Nucleus accumbens (tissue), 56 donors: ENCODE measurements around the gene KRT4.

Source experiments
- DNase-seq, 56 donors: peaks; one replicate each; lab custom pipeline; 2025; lab: John Stamatoyannopoulos, UW

KRT4 gene

DNA sequence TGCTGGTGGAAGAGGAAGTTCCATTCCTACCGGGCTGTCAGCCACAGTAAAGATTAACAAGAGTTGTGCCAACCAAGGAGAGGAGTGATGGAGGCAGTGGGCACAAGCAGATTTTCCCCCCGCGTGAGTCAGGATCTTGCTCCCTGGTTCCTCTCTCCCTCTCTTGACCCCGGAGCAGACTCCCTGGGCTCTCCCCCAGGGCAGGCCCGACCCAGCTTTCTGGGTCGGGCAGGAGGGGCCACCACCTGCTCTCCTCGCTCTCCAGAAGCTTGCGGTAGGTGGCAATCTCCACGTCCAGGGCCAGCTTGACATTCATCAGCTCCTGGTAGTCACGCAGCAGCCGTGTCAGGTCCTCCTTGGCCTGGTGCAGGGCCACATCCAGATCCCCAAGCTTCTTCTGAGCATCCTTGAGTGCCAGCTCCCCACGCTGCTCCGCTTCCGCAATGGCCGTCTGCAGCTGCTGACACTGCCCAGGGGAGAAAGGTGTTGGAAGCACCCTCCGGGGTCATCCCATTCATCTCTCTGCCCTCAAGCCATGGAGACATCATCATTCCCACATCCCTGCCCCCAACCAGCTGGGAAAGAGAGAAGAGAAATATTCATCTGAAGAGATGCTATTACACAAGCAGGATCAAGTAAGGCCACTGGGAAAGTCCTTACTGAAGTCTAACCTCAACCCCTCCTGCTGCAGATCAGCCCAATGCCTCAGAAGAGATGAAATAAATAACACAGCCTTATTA, 9.0 kb upstream of the KRT4 start:
- no peak for DNase-seq

DNA sequence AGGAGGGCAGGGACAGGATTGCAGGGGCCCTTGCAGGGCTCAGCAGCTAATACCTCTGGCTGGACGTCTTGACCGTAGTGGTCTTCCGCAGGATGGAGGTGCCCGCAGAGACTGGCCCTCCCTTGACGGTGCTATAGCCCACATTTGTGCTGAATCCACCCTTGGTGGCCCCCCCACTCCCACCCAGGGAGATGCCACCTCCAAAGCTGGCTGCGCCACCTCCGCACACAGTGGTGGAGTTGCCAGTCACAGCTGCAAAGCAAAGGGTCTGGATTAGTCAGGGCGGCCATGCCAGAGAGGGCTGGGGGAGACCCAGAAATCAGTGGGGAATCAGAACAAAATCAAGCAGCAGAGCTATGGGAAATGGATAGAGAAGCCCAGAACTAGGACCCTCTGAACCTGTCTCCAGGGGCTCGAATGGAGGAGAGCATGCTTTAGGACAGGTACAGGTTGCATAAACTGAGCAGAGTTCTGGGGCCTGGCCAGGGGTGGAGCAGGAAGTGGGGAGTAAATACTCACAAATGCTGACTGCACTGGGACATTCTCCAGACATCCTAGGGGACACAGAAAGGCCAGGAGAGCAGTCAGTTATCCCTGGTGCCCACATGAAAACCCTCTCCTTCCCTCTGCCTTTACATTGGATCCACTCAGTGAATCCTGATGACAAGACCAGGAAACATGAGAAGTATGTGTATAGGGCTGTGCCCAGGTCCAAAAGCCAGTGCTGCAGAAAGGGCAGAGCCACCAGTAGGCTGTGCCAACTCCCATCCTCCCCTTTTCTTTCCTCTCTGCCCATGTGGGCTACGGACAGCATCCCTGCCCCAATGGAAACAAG, 8.1 kb upstream of the KRT4 start:
- DNase-seq, result no peak

DNA sequence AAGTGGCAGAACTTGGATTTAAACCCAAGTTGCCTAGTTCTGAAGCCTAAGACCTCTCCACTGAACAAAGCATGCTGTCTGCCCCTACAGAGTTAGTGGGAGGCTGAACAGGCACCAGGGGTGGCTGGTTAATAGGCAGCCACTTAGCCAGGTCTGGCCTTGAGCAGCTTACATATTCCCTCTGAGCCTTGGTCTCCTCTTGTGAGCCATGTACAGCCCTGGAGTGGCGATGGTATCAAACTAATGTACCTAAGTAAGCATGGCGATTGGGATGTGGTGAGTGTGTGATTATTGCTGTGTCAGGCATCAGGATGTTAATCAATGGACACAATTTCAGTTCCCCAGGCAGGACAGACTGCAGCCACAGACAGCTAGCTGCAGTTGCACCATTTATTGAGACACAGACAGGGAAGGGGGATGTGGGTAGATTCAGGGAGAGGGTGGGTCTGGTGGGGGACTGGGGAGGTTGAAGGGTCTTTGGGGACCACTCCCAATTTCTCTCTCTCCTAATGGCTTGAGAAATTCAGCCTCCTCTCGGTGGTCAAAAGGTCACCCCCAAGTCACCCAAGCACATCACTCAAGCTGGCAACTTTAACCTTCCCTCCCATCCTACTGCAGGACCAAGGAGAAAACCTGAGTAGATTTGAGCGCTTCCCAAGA, 7.3 kb upstream of the KRT4 start:
- no peak for DNase-seq

DNA sequence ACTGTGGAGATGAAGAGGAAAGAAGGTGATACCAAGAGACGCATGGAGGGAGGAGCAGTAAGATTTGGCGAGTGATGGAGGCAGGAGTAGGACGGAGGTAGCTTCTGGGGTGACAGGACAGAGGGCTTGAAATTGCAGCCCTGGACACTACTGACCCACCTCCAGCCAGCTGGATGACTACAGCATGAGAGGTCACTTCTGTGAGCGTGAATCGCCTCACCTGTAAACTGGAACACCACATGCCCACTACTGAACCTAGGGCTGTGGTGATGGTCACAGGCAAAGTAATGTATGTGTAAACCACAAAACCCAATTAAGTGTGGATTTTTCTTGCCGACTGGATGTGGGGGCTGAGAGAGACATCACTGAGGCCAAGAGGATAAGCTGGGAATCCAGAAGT, 6.6 kb upstream of the KRT4 start:
- DNase-seq, result no peak

DNA sequence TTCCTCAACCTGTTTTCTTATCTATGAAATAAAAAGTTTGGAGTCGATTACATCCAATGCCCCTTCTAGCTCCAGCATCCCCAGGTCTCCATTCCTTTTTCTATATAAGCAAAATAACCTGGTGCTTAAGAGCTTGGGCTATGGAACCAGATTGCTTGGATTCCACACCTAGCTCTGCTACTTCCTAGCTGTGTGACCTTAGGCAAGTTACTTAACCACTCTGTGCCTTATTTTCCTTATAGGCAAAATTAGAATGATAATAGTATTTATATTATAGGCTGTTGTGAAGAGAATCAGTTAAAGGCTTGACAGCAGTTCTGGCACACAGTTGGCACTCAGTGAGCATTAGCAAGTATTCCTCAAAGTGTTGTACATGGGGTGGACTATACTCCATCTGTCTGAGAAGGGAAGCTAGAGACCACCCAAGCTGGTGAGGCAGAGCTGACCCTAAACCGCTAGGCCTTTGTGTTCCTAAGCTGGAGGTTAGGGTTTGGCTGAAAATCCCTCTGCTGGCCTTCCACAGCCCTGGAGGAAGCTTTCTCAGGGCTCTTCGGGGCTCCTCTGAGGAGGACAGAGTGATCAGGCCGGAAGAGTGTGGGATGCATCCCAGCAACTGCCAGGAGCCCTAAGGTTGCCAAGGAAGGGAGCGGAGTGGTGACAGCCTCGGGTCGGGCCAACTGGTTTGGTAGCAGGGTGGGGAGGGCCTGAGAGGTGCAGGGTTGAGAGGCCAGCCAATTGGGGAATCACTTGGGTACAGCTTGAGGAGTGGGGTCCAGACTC, 6.0 kb upstream of the KRT4 start:
- DNase-seq, result no peak

DNA sequence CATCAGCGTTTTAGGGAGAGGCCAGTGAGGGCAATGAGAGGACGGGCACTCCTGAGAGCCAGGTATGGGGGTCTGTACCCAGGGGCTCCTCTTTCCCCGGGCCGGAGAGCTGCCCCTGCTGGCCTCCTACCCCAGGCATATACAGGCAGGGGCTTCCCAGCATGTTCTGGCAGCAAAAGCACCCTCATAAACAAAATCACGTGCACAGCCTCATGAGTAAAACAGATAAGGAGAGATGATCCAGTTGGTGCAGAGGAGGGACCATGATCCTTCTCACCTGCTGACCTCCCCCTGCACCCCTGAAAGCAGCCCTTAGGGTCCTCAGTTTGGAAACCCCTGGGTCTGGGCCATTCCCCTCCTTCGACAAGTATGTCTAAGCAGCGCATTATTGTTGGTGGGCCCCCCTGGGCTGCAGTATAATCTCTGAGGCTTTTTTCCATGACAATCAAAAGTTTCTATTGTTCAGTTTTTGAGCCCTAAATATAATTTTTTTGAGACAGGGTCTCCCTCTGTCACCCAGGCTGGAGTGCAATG, 5.0 kb upstream of the KRT4 start:
- DNase-seq, result no peak

DNA sequence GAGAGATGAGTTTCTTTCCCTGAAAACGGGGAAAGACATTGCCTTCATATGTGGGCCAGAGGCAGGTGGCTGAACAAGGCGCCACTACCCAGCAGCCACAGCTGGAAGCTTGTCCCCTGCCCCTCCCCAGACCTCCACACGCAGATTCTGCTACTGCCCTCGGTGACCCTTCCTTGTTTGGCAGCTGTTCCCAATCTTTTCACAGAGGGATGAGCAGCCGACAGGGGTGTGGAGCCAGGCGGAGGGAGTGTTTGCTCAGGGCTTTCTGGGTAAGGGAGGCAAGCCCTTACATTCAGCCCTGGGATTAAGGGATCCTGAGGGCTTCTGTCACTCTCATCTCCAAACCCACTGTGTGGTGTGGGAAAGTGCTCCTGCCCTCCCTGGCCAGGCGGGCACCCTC, 4.5 kb upstream of the KRT4 start:
- DNase-seq, result no peak

DNA sequence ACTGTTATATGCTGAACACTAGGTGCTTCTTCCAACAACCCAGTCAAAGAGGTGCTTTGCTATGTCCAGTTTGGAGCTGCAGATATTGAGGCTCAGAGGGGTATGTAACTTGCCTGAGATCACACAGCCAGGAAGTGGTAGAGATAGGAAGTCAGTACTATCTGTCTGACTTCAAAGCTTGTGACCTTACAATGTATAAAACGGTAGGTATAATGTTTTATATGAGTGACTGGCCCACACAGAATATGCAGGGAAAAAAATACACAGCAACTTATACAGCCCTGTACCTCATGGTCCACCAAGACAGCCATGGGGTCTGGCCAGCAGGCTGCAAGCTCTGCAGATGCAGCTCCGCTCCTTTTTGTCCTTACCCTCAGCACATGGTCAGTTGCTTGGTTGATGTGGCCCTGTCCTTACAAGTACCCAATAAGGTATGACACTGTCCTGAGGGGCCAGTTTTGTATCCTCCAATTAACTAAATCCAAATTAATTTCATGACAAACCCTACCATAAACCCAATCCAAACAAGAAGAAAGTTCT, 3.9 kb upstream of the KRT4 start:
- no peak for DNase-seq

DNA sequence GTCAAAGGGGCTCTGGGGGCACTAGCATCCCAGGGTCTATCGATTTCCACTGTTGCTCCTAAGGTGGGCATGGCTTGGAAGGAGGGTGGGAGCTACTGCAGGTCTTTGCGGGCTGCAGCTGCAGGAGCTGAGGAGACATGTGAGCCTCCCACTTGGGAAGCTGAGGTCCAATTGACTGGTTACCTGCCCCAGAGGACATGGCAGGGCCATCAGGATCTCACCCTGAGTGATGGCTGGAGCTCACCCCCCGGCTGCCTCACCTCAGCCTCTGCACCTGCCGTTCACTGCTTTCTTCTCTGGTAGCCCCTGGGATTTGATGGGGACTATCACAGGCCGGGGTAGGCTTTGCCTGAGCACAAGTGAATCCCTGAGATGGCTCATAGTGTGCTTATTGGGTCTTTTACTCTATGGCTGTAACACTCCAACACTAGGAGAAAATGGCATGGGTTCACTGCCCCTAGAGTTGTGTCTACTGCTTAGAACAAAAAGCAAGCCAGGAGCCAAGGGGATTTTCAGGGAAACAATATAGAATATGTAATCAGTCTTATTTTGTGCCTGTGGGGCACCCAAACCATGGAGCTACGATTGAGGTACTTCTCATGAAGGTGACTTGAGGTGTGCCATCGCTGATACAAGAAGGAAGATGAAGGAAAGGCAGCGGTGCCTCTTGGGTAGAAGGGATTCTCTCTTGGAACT, 3.2 kb upstream of the KRT4 start:
- no peak for DNase-seq

DNA sequence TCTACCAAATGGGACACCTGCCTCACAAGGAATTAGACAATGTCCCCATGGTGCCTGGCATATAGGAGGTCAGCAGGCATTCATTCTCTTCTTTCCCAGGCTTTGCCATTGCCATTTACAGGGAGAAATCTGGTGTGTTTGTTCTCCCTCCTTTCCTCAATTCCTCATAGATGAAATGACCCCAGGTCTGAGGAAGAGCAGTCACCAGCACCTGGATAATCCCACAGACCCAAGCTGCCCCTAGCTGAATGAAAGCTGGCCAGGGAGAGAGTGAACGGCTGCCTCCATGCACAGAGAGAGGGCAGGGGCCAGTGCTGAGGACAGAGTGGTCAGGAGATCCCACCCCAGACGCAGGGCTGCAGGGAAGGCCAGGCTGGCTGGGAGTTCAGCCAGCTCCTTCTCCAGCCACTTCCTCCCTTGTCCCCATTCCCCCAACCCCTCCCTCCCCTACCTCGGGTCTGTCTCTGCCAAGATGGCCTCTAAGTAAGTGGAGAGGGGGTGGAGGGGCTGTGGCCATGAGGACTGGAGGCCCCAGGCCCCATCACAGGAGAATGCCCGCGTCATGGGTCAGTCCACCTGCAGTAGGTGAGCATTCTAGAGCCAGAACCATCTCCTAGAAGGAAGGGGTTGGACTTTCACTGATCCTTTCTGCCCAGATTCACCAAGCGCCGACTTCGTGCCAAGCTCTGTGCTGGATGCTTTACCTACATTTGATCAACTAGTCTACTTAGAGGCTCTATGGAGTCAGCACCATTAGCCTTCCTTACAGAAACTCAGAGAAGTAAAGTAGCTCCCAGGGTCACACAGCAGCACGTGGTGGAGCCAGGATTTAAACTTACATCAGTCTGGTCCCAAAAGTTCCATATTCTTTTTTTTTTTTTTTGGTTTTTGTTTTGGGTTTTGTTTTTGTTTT, 2.0 kb upstream of the KRT4 start:
- DNase-seq, result no peak

DNA sequence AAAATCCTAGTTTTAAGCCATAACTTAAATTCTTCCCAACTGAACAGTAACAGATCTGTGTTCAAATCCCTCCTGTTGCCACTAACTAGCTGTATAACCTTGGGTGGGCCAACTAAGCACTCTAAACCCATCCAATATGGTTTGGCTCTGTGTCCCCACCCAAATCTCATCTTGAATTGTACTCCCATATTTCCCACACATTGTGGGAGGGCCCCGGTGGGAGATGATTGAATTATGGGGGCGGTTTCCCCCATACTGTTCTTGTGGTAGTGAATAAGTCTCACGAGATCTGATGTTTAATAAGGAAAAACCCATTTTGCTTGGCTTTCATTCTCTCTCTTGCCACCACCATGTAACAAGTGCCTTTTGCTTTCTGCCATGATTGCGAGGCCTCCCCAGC, 1.2 kb upstream of the KRT4 start:
- no peak for DNase-seq

DNA sequence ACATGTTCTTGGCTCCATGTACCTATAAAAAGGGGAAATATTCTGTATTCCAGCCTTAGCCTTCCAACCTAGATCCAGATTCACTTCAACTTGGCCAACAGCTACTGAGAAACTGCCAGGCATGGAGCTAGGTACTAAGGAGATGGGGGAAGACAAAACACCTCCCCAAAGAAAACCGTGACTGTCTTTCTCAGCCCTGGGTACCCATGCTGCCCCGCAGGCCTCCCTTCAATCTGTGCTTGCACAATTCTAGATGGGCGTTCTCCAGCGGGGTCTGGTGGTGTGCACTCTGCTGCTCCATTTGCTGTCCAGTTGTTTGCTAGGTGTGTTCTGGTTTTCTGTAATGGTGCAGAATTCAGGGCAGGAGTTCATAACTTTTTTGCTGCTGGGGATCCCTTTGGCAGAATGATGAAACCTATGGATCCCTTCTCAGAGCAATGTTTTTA, 817 bp upstream of the KRT4 start:
- no peak for DNase-seq

DNA sequence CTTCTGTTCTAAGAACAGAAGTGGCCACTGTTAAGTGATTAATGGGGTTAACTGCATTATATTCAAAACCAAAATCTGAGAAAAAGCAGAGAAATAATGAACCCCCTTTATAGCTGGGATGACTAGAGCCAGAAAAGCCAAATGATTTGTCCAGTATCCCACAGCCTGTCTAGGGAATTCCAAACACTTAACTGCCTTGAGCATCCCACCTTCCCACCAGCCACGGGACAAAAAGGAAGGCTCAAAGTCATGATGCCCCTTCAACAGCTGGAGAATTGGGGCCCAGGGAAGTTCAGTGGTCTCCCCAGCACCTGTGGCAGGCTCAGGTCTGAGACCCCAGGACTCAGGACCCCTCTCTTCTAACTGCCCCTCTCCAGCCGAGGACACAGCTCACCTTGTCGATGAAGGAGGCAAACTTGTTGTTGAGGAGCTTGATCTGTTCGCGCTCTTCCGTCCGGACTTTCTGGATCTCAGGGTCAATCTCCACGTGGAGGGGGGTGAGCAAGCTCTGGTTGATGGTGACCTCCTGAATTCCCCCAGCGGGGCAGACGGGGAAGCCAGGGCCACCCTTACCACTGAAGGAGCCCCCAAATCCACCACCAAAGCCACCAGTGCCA, 605 bp downstream of the KRT4 start:
- DNase-seq, result no peak

DNA sequence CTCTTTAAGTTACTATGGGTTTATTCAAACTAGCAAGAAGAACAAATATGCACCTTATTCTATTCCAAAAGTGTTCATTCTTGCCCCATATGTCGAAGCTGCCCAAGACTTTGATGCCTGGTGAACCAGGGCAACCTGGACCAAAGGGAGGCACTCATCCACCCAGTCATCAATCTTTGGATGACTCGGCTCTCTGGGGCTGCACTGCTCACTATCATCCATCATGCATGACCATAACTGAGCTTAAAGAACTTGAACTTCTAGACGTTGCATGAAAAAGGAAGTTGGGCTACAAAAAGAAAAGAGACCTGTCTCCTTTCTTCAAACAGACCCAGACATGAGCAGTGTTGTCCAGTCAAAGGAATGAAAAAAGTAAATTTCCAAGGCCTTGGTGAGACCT, 1.2 kb downstream of the KRT4 start:
- no peak for DNase-seq

DNA sequence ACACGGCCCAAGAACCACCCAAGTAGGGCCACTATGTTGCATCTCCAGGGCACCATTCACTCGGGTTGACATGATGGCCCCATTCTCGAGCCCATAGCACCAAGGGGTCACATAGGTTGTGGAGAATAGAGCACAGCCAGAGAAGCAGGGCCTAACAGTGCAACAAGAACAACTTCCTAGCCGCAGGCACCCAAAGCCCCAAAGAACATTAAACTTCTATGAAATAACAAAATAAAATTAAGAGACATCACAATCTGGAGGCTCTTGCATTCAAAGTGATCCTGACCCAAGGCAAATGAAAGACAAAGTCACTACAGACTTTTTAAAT, 1.9 kb downstream of the KRT4 start:
- no peak for DNase-seq

DNA sequence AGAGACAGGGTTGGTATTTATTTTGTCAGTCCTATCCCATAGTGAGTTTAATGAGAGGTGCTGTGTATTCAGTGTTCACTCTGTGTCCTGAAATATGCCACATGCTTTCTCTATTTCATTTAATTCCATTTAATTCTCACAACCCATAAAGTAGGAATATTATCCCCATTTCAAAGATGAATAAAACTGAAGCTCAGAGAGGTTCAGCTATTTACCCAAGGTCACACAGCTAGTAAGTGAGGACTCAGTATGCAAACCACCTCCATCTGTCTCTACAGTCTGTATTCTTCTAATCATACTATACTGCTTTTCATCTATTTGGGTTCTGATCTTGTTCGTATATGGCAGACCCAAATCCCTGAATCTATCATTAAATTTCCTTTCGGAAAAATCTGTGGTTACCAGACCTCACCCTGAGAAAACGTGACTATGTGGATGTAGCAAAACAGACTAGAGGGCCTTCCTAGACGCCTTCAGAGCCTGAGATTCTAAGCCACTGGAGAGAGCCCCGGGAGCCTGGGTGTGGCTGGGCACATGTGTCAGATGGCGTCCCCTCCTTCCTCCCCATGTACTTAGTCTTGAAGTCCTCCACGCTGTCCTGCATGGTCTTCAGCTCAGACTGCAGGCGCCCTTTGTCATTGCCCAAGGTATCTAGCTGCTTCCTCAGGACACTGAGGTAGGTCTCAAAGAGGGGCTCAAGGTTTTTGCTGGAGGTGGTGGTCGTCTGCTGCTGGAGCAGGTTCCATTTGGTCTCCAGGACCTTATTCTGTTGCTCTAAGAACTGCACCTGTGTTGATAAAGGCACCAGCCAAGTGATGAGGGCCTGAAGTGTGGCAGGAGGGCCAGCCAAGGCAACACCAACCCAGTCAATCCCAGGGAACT, 2.5 kb downstream of the KRT4 start:
- DNase-seq, result no peak

DNA sequence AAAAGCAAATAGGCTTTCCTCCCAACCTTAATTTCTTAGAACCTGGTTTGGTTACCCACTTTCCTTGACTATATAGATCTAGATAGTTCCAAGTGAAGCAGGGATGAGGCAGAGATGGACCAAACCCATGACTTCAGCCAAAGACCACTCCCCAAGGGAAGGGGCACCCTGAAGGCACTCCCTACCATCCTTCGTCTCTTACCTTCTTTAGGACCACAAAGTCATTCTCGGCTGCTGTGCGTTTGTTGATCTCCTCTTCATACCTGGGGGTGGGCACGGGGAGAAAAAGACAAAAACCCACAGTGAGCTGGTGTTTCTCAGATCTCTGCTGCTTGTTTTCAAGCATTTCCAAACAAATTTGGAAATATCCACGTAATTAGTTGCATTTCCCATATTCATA, 3.4 kb downstream of the KRT4 start:
- DNase-seq, result no peak
